A673 (cell line): Measurements from ENCODE around the gene MED27. TPM values are rescaled to one million over a fixed set of nuclear protein-coding genes. Genes with fewer than 3 reads are reported as not detected.

Experiments
- BruUV-seq: library from RNA; stranded (reverse); fragments of 400-500 nt; replicated peaks from 2 replicates; lab custom pipeline; 2021; lab: Mats Ljungman, UMichigan
- CTCF ChIA-PET: fragments of 300-600 bp; sonication (Branson Sonifier 250); formaldehyde crosslinking; loops from one replicate; lab custom pipeline; 2022; ENCODE audit warnings: antibody characterized with exemption; lab: Charles Lee
- POLR2A ChIA-PET: fragments of 300-600 bp; sonication (Branson Sonifier 250); formaldehyde crosslinking; loops from one replicate; lab custom pipeline; 2022; ENCODE audit warnings: antibody characterized with exemption; ENCODE audit not compliant: low non-redundant PET; lab: Charles Lee
- DNase-seq: peaks from one replicate; pipeline ENCODE4 v3.0.0-alpha.2; 2015; ENCODE audit warnings: low spot score
- H3K27ac ChIP-seq: fragments of 200-600 bp; sonication (generic); 2 replicates; pipeline ENCODE4 v1.5.1; 2016; ENCODE audit warnings: mixed run types, low read depth, mild to moderate bottlenecking, mixed read lengths, antibody characterized with exemption, low read length; ENCODE audit not compliant: poor library complexity, severe bottlenecking
- H3K27me3 ChIP-seq: fragments of 200-600 bp; sonication (generic); replicated peaks from 2 replicates; pipeline ENCODE4 v1.6.1; 2017; ENCODE audit warnings: mixed run types, low read depth, mild to moderate bottlenecking, mixed read lengths, antibody characterized with exemption, low read length; ENCODE audit not compliant: insufficient read depth, poor library complexity
- H3K36me3 ChIP-seq: fragments of 200-600 bp; sonication (generic); 2 replicates; pipeline ENCODE4 v1.6.1; 2016; ENCODE audit warnings: mixed run types, mild to moderate bottlenecking, mixed read lengths, antibody characterized with exemption, low read length; ENCODE audit not compliant: insufficient read depth, poor library complexity, severe bottlenecking
- H3K4me1 ChIP-seq: fragments of 200-600 bp; sonication (generic); 2 replicates; pipeline ENCODE4 v1.6.1; 2017; ENCODE audit warnings: mixed run types, mild to moderate bottlenecking, mixed read lengths, antibody characterized with exemption, low read length; ENCODE audit not compliant: insufficient read depth, poor library complexity, severe bottlenecking
- H3K4me3 ChIP-seq: fragments of 200-600 bp; sonication (generic); 2 replicates; pipeline ENCODE4 v1.5.1; 2016; ENCODE audit warnings: low read depth, mixed run types, mild to moderate bottlenecking, mixed read lengths, low read length; ENCODE audit not compliant: poor library complexity, severe bottlenecking
- H3K9me3 ChIP-seq: fragments of 200-600 bp; sonication (generic); 2 replicates; pipeline ENCODE4 v1.6.1; 2016; ENCODE audit warnings: mixed run types, low read depth, mild to moderate bottlenecking, mixed read lengths, antibody characterized with exemption, low read length; ENCODE audit not compliant: poor library complexity, severe bottlenecking
- EZH2 ChIP-seq: fragments of 200-600 bp; sonication (generic); IDR thresholded peaks from 2 replicates; pipeline ENCODE4 v1.6.1; 2017; ENCODE audit warnings: borderline replicate concordance, low read depth, mild to moderate bottlenecking, mixed read lengths, antibody characterized with exemption, low read length; ENCODE audit not compliant: poor library complexity, severe bottlenecking
- intact Hi-C: fragments of 100-400 bp; cut with micrococcal nuclease; formaldehyde crosslinking; loops from one replicate; pipeline ENCODE4 v1.10.0; 2022; ENCODE audit not compliant: unreplicated experiment
- total RNA-seq: library from RNA; stranded (reverse); gene quantifications from 2 replicates; pipeline ENCODE4 v1.2.3, GENCODE V29; 2021
- TF ChIP-seq, protein P1 (sequence below): fragments of 300-800, 200-600 bp; sonication (generic); conservative IDR thresholded peaks from 2 replicates; pipeline ENCODE4 v1.5.1; 2017; ENCODE audit warnings: low read depth, mild to moderate bottlenecking, antibody characterized with exemption, low read length, moderate library complexity, mixed read lengths

Gene MED27
- total RNA-seq, 1 experiment from 2014 or later = 45.4 TPM

DNA sequence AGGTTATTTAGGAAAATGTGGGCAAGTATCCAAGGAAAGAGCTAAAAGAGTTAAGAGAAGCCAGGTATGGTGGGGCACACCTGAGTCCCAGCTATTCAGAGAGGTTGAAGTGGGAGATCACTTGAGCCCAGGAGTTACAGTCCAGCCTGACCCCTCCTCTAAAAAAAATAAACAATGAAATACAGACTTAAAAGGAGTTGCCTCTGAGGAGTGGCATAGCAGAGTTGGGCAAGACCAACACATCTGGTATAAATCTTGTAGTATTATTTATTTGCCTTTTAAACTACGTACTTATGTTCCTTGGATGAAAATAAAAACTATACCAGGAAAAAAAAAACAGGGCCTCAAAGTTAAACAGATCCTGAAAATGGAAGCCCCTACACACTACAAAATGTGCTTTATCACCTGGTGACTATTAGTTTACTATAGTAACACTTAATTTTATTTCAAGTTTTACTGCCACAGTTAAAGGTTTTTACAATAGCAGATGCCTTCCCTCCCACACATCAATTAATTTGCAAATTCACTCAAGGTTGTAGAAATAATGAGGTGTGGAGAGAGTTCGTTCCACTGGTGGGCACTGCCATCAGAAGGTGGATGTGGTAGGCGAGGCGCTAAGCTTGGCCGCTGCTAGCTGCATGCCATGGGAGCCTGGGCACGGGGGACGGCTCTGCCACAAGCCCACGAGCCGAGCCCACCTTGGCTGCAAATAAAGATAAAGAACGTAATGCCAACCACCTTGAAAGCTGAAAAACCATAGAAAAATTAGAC, 48.0 kb downstream of the MED27 start:
- no peaks in the 10 kb centered on the region for H3K27me3 ChIP-seq
- no peak overlapping the region for H3K27ac ChIP-seq
- TF ChIP-seq, protein P1, sequence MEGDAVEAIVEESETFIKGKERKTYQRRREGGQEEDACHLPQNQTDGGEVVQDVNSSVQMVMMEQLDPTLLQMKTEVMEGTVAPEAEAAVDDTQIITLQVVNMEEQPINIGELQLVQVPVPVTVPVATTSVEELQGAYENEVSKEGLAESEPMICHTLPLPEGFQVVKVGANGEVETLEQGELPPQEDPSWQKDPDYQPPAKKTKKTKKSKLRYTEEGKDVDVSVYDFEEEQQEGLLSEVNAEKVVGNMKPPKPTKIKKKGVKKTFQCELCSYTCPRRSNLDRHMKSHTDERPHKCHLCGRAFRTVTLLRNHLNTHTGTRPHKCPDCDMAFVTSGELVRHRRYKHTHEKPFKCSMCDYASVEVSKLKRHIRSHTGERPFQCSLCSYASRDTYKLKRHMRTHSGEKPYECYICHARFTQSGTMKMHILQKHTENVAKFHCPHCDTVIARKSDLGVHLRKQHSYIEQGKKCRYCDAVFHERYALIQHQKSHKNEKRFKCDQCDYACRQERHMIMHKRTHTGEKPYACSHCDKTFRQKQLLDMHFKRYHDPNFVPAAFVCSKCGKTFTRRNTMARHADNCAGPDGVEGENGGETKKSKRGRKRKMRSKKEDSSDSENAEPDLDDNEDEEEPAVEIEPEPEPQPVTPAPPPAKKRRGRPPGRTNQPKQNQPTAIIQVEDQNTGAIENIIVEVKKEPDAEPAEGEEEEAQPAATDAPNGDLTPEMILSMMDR = no peak
- TF ChIP-seq EZH2 = no peak
- intact Hi-C loops = no loop called here
- H3K4me1 ChIP-seq = peaks cover 20% of the 10 kb centered on the region
- ChIA-PET POLR2A (no interaction called here), CTCF (no interaction called here)
- H3K9me3 ChIP-seq = no peaks in the 10 kb centered on the region
- no peak overlapping the region for H3K4me3 ChIP-seq
- no TSS peak for BruUV-seq
- no peaks in the 10 kb centered on the region for H3K36me3 ChIP-seq
- no peak for DNase-seq

DNA sequence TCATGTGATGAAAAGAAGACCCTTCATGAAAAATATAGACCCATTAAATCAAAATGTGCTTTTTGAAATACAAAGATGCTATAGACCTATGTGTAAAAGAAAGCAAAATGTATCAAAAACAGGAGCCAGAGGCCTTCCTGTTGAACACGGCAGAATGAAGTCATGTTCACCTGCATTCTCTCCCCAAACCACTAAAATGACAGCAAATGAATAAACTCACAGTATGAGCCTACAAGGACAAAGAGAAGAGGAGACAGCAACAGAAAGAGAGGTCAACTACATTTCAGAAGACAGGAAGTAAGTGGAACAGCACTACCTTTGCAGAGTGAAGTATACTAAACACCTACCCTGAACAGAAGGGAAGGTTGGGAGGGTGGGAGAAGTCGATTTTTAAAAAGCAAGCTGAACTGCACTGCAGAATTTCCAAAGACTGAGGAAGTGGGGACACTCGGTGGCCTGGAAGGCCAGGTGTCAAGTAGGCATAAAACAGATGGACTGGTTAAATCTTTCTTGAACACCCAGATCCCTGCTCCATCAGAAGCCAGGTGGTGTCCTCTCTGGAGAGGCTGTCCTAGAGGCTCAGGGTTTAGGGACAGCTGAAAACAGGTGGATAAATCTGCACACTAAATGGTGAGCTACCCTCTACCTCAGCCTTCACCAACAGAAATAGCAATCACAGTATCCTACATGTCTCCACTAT, 48.9 kb downstream of the MED27 start:
- POLR2A ChIA-PET = no interaction called here
- no peaks in the 10 kb centered on the region for H3K36me3 ChIP-seq
- H3K4me1 ChIP-seq = peaks cover 20% of the 10 kb centered on the region
- no peak for DNase-seq
- no peak for TF ChIP-seq EZH2
- TF ChIP-seq, protein P1 = no peak
- H3K27ac ChIP-seq = no peak overlapping the region
- CTCF ChIA-PET = no interaction called here
- H3K9me3 ChIP-seq = no peaks in the 10 kb centered on the region
- BruUV-seq = no TSS peak
- H3K27me3 ChIP-seq = no peaks in the 10 kb centered on the region
- no peak overlapping the region for H3K4me3 ChIP-seq
- intact Hi-C loops = no loop called here

DNA sequence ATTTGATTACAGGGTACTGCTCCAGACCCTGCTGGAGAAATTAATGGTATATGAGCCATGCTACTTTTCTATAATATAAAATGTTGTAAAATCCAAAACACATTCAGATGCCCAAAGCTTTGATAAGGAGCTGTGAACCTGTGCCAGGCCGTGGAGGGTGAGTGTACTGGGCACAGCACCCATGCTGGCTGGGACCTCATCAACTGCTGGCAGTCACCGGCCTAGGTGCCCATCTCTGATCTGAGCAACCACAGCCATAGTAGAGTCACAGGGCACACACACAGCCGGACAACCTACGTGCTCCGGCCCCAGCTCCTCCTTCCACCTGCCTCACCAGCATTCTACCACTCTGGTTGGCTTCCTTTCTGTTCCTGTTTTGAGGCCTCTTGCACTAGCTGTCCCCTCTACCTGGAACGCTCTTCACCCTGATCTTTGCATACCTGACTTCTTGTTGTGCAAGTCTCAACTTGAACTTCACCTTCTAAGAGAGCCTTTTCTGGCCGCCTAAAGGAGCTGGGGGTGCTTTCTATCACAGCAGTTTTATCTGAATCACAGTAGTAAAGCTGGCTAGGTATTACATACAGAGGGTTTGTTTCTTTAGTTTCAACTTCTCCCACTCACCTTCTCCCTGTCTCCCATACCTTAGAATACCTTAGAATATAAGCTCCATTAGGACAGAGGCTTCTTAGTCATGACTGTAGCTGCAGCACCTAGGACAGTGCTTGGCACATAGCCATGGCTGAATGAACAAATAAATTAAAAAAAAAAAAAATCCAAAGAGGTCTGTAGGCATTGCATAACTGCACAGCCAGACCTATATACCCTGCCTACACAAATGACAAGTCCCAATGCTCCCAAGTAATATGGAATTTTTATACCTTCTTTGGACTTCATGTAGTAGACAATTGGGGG, 51.7 kb downstream of the MED27 start:
- Histone ChIP-seq H3K36me3 (no peaks in the 10 kb centered on the region), H3K4me3 (no peak overlapping the region), H3K27me3 (no peaks in the 10 kb centered on the region), H3K27ac (no peak overlapping the region), H3K4me1 (peaks cover 17% of the 10 kb centered on the region), H3K9me3 (no peaks in the 10 kb centered on the region)
- TF ChIP-seq, protein P1 = no peak
- no peak for TF ChIP-seq EZH2
- ChIA-PET CTCF (no interaction called here), POLR2A (no interaction called here)
- intact Hi-C loops = no loop called here
- DNase-seq = no peak
- no TSS peak for BruUV-seq
